Activated CD8-positive, alpha-beta memory T cell treated with anti-CD3 and anti-CD28 coated beads for 36 hours (primary cell): ENCODE measurements around the gene IL4R. TPM values are rescaled to one million over a fixed set of nuclear protein-coding genes. Genes with fewer than 3 reads are reported as not detected.

ENCODE experiments used
- CTCF ChIA-PET: fragments of 350-600 bp; sonication (Branson Sonifier 250); formaldehyde crosslinking; loops from one replicate; lab custom pipeline; 2021; ENCODE audit warnings: antibody characterized with exemption; lab: Charles Lee
- POLR2A ChIA-PET: fragments of 350-600 bp; sonication (Branson Sonifier 250); formaldehyde crosslinking; loops from one replicate; lab custom pipeline; 2021; ENCODE audit warnings: antibody characterized with exemption; lab: Charles Lee
- total RNA-seq, 2 experiments: library from RNA; stranded (reverse); gene quantifications; one replicate each; pipeline ENCODE4 v1.2.3, GENCODE V29; 2021

Gene IL4R
- total RNA-seq, 2 experiments from 2014 or later = 153 to 157 TPM

- CTCF ChIA-PET = no interaction called here
- POLR2A ChIA-PET = no interaction called here
Measured at GRCh38 chr16:27308792-27309191, 5.0 kb upstream of the IL4R start.

GRCh38 chr16:27310576-27311447 lies 3.0 kb upstream of the IL4R start:
- POLR2A ChIA-PET = no interaction called here
- CTCF ChIA-PET = no interaction called here

GRCh38 chr16:27311448-27311830 lies 2.3 kb upstream of the IL4R start:
- CTCF ChIA-PET = no interaction called here
- POLR2A ChIA-PET = no interaction called here

GRCh38 chr16:27311897-27312303 lies 1.9 kb upstream of the IL4R start:
- POLR2A ChIA-PET = no interaction called here
- CTCF ChIA-PET = interaction anchor here (0.6 to 1.3 kb wide), 2 partner anchors 38 to 77 kb away, joined by 3 to 5 read pairs; no protein-coding TSS in a partner anchor

GRCh38 chr16:27312580-27313421 lies 973 bp upstream of the IL4R start:
- ChIA-PET POLR2A (interaction anchor here (0.7 to 0.8 kb wide), 2 partner anchors 90 to 138 kb away, joined by 3 read pairs; partner anchors contain the start of gene IL21R), CTCF (interaction anchor here (0.9 to 1.3 kb wide), 2 partner anchors 78 to 82 kb away, joined by 3 to 5 read pairs; no protein-coding TSS in a partner anchor)

- POLR2A ChIA-PET = interaction anchor here (1.2 to 1.9 kb wide), 2 partner anchors 77 to 79 kb away, joined by 5 to 9 read pairs; no protein-coding TSS in a partner anchor
- CTCF ChIA-PET = interaction anchor here (1.7 to 4.6 kb wide), 2 partner anchors 41 to 54 kb away, joined by 5 to 29 read pairs; no protein-coding TSS in a partner anchor
Measured at GRCh38 chr16:27314161-27314723, 468 bp downstream of the IL4R start.

GRCh38 chr16:27314986-27315332 lies 1.2 kb downstream of the IL4R start:
- POLR2A ChIA-PET = interaction anchor here (1.2 to 1.9 kb wide), 3 partner anchors 78 to 88 kb away, joined by 4 to 9 read pairs (median 5); no protein-coding TSS in a partner anchor

GRCh38 chr16:27315333-27316037 lies 1.7 kb downstream of the IL4R start:
- ChIA-PET POLR2A (interaction anchor here (1.1 to 3.4 kb wide), 6 partner anchors 41 to 88 kb away, joined by 3 to 20 read pairs (median 4); no protein-coding TSS in a partner anchor), CTCF (interaction anchor here (1.0 to 5.0 kb wide), 9 partner anchors 18 to 136 kb away, joined by 3 to 48 read pairs (median 5); partner anchors contain the start of gene IL21R)

More at GRCh38 chr16:27314986-27315332, 1.2 kb downstream of the IL4R start:
- CTCF ChIA-PET = interaction anchor here (1.0 to 5.0 kb wide), 6 partner anchors 41 to 136 kb away, joined by 3 to 48 read pairs (median 6); no protein-coding TSS in a partner anchor

- POLR2A ChIA-PET = interaction anchor here (1.1 to 3.4 kb wide), 6 partner anchors 42 to 87 kb away, joined by 3 to 20 read pairs (median 4); no protein-coding TSS in a partner anchor
- CTCF ChIA-PET = interaction anchor here (1.0 to 5.0 kb wide), 9 partner anchors 17 to 137 kb away, joined by 3 to 48 read pairs (median 5); partner anchors contain the start of gene IL21R
Measured at GRCh38 chr16:27316038-27316680, 2.4 kb downstream of the IL4R start.

GRCh38 chr16:27317320-27317719 lies 3.5 kb downstream of the IL4R start:
- ChIA-PET CTCF (interaction anchor here (0.9 to 5.0 kb wide), 10 partner anchors 47 to 138 kb away, joined by 3 to 48 read pairs (median 4); no protein-coding TSS in a partner anchor), POLR2A (interaction anchor here (0.7 to 3.4 kb wide), 7 partner anchors 43 to 148 kb away, joined by 3 to 20 read pairs (median 5); no protein-coding TSS in a partner anchor)

- ChIA-PET CTCF (interaction anchor here (0.6 to 5.0 kb wide), 14 partner anchors 39 to 138 kb away, joined by 3 to 48 read pairs (median 4); no protein-coding TSS in a partner anchor), POLR2A (interaction anchor here (0.7 to 3.4 kb wide), 10 partner anchors 44 to 148 kb away, joined by 3 to 20 read pairs (median 3); partner anchors contain the start of gene IL21R)
Measured at GRCh38 chr16:27317738-27318391, 4.1 kb downstream of the IL4R start.

GRCh38 chr16:27318392-27319256 lies 4.8 kb downstream of the IL4R start:
- POLR2A ChIA-PET = interaction anchor here (0.6 to 3.4 kb wide), 12 partner anchors 48 to 149 kb away, joined by 3 to 20 read pairs (median 3); partner anchors contain the start of gene IL21R
- CTCF ChIA-PET = interaction anchor here (0.6 to 5.0 kb wide), 13 partner anchors 29 to 139 kb away, joined by 3 to 48 read pairs (median 4); no protein-coding TSS in a partner anchor

GRCh38 chr16:27319257-27319965 lies 5.6 kb downstream of the IL4R start:
- ChIA-PET POLR2A (interaction anchor here (0.6 to 1.5 kb wide), 4 partner anchors 47 to 88 kb away, joined by 3 to 4 read pairs (median 4); no protein-coding TSS in a partner anchor), CTCF (interaction anchor here (1.3 to 5.0 kb wide), 7 partner anchors 28 to 140 kb away, joined by 3 to 48 read pairs (median 4); no protein-coding TSS in a partner anchor)

GRCh38 chr16:27320261-27321012 lies 6.7 kb downstream of the IL4R start:
- ChIA-PET POLR2A (interaction anchor here (0.7 kb wide), 1 partner anchor 87 kb away, joined by 3 read pairs; no protein-coding TSS in a partner anchor), CTCF (interaction anchor here (1.7 kb wide), 1 partner anchor 85 kb away, joined by 6 read pairs; no protein-coding TSS in a partner anchor)
